HG03060 (cell line): ENCODE results near the gene FATE1.

ENCODE experiments used
- ATAC-seq: cut with Tn5 transposase; IDR thresholded peaks from one replicate; pipeline ENCODE4 v1.9.1; 2021; ENCODE audit warnings: low read depth, moderate number of reproducible peaks; ENCODE audit not compliant: unreplicated experiment

The FATE1 gene

GRCh38 chrX:151738751-151739150 is 22.9 kb downstream of the FATE1 start:
- no peak for ATAC-seq

DNA sequence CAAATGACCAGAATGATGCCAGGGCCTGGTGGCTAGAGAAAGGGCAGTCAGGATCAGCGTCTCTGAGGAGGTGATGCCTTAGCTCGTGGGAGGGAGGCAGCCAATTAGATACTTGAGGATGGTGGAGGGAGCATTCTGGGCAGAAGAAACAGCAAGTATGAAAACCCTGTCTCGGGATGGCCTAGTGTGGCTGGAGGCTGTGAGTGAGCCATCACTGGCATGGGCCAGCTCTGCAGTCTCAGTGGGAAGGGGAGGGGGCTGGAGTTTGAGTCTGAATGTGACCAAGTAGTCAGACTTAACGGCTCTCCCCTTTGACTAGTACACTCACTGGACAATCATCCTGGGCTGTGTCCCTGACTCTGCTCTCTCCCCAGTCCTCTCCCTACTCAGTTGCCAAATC is 25.8 kb downstream of the FATE1 start:
- no peak for ATAC-seq

- no peak for ATAC-seq
Measured at GRCh38 chrX:151742311-151742710, 26.5 kb downstream of the FATE1 start.

GRCh38 chrX:151743651-151744470 is 28.0 kb downstream of the FATE1 start:
- ATAC-seq: no peak

- no peak for ATAC-seq
Measured at GRCh38 chrX:151745651-151746050, 29.8 kb downstream of the FATE1 start.

- no peak for ATAC-seq
Measured at GRCh38 chrX:151746502-151746901, 30.7 kb downstream of the FATE1 start.

DNA sequence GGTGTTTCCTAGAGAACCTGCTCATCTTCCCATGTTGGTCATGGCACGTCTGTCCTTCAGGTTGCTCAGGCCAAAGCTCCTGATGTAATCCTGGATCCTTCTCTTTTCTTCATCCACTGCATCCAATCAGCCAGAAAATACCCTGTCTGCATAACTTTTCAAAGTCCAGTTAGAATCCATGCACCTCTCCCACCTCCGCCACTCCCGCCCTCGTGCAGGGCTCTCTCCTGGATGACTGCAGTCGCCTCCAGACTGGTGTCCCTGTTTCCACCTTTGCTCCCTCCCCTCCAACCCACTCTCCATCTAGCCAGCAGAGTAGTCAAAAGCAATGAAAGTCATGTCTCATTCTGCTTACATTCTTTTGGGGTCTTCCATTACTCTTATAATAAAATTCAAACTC is 34.7 kb downstream of the FATE1 start:
- ATAC-seq: no peak

- no peak for ATAC-seq
Measured at GRCh38 chrX:151752847-151753246, 37.0 kb downstream of the FATE1 start.

DNA sequence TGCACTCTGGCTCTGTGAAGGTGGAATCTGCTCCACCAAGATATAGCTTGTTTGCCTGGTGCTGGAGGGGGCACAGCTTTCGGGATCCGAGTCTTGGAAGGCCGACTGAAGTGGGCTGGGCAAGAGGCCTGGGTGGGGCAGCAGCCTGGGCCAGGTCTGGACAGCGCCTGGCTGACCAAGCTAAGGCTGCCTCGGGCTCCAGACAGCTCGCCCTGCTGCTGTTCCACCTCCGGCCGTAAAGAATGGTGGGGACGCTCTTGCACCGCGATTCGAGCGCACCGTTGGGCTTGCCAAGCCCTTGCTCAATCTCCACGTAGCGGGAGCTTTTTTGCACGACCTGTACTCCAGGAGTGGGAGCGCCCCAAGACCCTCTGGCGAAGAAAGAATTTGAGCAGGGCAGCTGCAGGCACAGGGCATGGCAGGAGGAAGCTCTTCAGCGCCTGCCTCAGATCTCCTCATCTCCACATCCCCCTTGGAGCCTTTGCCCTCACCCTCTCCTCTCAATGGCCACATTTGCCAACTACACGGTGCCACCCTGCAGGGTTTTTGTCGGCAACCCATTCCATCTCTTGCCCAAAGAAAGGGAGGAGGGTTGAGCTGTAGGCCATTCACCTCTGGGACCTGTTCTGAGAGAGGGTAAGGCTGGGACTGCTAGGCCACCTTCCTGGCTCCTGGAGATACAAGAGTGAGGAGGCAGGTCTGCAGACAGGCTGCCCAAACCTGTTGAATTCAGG is 37.6 kb downstream of the FATE1 start:
- no peak for ATAC-seq

DNA sequence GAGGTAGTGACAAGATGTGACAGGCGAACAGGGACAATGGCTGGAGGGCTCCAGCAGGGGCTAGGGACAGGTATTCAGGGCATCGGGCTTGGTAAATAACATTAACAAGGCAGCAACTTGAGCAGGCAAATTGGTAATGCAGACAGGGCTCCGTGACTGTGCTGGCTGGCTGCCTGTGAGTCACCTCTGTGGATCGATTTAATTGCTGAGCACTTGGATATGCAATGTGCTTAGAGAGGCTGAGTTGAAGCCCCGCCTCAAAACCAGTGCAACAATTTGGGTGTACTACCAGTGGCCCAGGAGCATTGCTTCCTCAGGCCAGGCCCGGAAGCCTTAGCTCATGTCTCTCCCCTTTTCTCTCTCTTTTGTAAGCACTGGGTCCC is 38.2 kb downstream of the FATE1 start:
- no peak for ATAC-seq

- no peak for ATAC-seq
Measured at GRCh38 chrX:151754641-151755215, 38.9 kb downstream of the FATE1 start.

DNA sequence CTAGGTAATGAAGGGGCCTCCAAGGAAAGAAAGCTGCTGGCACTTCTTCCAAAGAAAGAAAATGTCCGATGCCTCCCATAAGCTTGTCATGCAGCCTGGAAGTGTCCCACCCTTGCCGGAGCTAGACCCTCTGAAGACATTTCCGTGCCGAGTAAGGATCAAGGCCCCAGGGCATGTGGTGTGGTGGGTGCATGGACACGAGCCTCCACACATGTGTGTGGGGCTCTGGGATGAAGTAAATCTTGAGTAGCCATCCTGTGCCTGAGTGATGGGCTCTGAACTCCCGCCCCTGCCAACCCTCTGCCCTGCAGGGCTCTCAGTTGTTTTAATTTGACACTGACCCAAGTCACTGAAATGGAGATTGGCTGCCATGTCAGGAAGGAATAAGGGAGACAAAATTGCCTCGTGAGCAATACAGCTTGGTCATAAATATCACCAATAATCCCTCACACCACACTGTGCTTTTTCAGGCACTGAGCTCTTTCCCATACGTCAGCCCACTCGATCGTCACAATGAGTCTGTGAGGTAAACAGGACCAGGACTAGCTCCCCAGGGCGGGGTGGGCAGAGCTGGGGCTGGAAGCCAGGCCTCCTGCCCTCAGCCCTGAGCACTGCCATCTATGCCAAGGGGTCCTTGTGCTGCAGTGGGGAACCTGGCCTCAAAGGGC is 43.3 kb downstream of the FATE1 start:
- no peak for ATAC-seq

GRCh38 chrX:151762802-151763201 is 47.0 kb downstream of the FATE1 start:
- no peak for ATAC-seq

DNA sequence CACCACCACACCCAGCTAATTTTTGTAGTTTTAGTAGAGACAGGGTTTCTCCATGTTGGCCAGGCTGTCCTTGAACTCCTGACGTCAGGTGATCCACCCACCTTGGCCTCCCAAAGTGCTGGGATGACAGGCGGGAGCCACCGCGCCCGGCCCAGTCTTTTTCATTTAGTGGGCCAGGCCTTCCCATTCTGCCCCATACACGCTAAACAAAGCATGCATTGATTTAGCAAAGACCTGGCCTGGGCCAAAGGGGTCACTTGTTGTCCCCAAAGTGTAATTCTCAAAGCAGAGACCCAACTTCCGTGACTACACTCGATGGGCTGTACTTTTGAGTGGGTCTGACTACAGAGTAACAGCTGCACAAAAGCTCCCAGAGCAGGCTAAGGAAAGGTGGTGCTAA is 47.9 kb downstream of the FATE1 start:
- no peak for ATAC-seq

DNA sequence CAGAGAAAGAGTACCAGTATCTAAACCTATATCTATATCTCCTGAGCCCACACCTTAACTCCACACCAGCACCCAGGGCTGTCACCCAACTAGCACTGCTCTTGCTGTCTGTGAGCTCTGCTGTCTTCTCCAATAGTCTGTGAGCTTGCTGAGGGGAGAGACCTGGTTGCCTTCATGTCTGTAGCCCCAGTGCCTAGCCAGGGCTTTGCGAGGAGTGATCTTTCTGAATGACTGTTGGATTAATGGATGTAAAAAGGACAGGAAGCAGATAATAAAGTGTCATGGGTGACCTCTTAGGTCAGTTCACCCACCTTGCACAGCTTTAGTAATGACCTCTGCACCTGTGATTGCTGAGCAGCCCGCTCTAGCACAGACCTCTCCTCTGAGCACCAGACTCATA is 49.2 kb downstream of the FATE1 start:
- ATAC-seq: no peak

- no peak for ATAC-seq
Measured at GRCh38 chrX:151771726-151772125, 55.9 kb downstream of the FATE1 start.
